T-helper 2 cell treated with Interferon-gamma antibody and Interleukin-4, amounts not matched to agents 100 ng/mL and 5 ng/mL, for 36 hours (primary cell): ENCODE data around the gene FAM227A. TPM values are rescaled to one million over a fixed set of nuclear protein-coding genes. Genes with fewer than 3 reads are reported as not detected.

ENCODE experiments used
- intact Hi-C: fragments of 100-400 bp; cut with micrococcal nuclease; formaldehyde crosslinking; loops from one replicate; pipeline ENCODE4 v1.15.1; 2023
- total RNA-seq: library from RNA; stranded (reverse); gene quantifications from 2 replicates; pipeline ENCODE4 v1.2.3, GENCODE V29; 2022

The FAM227A gene
- total RNA-seq, 1 donor from 2014 or later: 0.11 TPM

DNA sequence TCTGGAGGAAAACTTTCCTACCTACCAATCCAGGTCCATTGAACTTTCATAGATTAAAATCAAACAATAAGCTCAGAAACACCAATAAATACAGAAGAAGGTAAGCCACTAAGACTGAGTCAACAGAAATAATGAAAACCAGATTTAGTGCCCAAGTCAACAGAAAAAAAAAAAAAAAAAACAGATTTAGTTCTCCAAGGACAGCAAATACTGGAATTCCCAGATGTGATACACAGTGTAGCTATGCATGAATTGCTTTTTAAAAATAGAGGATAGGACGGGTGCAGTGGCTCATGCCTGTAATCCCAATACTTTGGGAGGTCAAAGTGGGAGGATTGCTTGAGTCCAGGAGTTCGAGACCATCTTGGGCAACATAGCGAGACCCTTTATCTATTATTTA is 101.9 kb downstream of the FAM227A start:
- intact Hi-C loops: no loop called here

DNA sequence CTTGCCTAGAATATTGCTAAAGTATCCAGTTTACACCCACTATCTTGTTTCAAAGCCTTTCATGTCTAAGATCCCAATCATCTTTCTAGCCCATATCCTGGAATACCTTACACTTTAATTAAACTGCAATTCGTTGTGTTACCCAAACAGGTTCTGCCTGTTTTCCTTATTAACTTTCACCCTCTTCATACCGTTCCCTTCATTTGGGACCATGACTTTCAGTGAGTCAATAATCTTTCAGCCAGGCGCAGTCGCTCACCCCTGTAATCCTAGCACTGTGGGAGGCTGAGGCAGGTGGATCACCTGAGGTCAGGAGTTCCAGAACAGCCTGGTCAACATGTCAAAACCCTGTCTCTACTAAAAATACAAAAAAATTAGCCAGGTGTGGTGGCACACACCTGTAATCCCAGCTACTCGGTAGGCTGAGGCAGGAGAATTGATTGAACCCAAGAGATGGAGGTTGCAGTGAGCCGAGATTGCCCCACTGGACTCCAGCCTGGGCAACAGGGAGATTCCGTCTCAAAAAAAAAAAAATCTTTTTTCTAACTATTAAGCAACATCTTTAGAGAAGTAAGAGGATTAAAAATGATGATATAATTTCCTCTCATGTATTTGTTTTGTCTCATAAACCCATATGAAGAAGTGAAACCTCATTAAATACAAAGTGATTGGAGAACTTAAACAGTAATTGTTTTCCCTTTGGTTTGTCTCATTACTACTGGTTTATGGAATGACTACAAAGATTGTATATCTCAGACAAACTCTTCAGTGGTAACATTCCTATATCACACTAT is 106.9 kb downstream of the FAM227A start:
- intact Hi-C loops: no loop called here

DNA sequence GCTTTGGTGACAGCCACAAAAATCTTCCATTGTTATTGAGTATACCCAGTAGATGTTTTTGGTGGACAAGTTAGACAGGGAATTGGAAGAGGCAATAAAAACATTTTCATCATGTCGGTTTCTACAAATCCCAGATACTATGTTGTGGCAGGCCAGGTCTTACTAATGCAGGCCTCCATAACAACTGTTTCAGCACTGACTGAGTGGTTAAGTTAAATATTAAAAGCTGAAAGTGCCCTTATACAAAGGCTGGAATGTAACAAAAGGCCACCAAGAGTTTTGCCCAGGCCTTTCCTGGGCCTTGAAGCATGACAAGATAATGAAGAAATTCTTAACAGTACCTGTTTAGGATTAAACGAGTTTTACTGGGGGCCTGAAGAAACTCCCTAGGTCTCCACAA is 115.5 kb downstream of the FAM227A start:
- intact Hi-C loops: no loop called here

DNA sequence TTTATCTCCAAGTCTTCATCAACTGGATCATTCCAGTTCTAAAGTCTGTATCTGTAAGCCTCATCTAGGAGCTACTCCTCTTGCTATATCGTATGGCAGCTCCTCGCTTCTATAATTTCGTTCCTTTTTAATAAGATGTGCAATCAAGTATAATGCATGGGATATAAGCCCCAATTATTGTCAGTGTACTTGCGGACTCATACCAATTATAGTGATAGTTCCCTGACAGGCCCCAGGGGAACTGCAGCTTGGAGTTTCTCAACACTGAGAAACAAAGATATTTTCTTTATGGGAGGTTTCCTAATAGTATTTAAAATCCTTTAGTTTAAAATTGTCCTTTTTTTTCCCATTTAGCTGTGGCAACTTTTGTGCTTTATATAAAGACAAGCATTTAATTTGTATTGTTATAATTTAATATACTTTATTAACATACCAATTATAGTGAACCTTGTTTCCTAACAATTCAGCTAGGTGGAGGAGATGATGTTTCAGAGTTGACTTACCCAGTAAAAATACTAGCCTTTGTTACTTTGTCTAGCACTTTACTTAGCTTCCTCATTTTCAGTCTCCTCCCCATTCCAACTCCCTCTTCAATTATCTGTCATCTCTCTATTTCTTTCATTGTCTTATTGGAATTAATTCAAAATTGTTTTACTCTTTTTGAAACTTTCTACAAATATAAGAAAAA is 124.8 kb downstream of the FAM227A start:
- intact Hi-C loops: no loop called here

Other genes starting within 250 kb of the FAM227A start
- not detected in 2 replicates for gene KCNJ4, start 201.2 kb downstream of the FAM227A start, total RNA-seq
- 1.3 and 1.6 TPM in 2 replicates for gene KDELR3, start 188.3 kb downstream of the FAM227A start, total RNA-seq
- 423 and 434 TPM in 2 replicates for gene DDX17, start 150.1 kb downstream of the FAM227A start, total RNA-seq
- gene DMC1, start 86.2 kb downstream of the FAM227A start, total RNA-seq: 12.5 and 13.0 TPM in 2 replicates
- gene CBY1, start 246 bp upstream of the FAM227A start, total RNA-seq: 10.2 and 11.8 TPM in 2 replicates
- gene TOMM22, start 25.6 kb upstream of the FAM227A start, total RNA-seq: 101 and 113 TPM in 2 replicates
- 68.6 and 71.7 TPM in 2 replicates for gene JOSD1, start 44.6 kb upstream of the FAM227A start, total RNA-seq
- 74.4 and 78.8 TPM in 2 replicates for gene GTPBP1, start 49.6 kb upstream of the FAM227A start, total RNA-seq
- gene SUN2, start 99.6 kb upstream of the FAM227A start, total RNA-seq: 472 and 473 TPM in 2 replicates
- 6.7 and 6.8 TPM in 2 replicates for gene DNAL4, start 137.8 kb upstream of the FAM227A start, total RNA-seq
- gene NPTXR, start 187.6 kb upstream of the FAM227A start, total RNA-seq: 0.93 and 0.95 TPM in 2 replicates
- 64.3 and 67.9 TPM in 2 replicates for gene CBX6, start 215.8 kb upstream of the FAM227A start, total RNA-seq